SKM-1 (cell line): ENCODE measurements around the gene FAM111A.
"Not testable (repeated sequence)": the region's sequence is repeated elsewhere in the genome, so short reads cannot be mapped to it uniquely, and the experiment has no call there.

Source experiments
- DNase-seq: peaks from one replicate; lab custom pipeline; 2025; ENCODE audit not compliant: unreplicated experiment; lab: John Stamatoyannopoulos, UW

Gene FAM111A

GRCh38 chr11:59142530-59143507 is at the start of gene FAM111A:
Gene FAM111A, plus strand, starts transcription at chr11:59142856. Its CDS starts 6,017 bp downstream, at chr11:59148873.
- DNase-seq: peak; percentile 66

- DNase-seq: not testable (repeated sequence)
Measured at GRCh38 chr11:59093576-59093975, 49.1 kb upstream of the FAM111A start.

- DNase-seq: not testable (repeated sequence)
Measured at GRCh38 chr11:59095225-59095624, 47.4 kb upstream of the FAM111A start.

GRCh38 chr11:59095972-59096575 is 46.6 kb upstream of the FAM111A start:
- DNase-seq: not testable (repeated sequence)

- peak; percentile 11 for DNase-seq
Measured at GRCh38 chr11:59097113-59097708, 45.4 kb upstream of the FAM111A start.

GRCh38 chr11:59097938-59098337 is 44.7 kb upstream of the FAM111A start:
- DNase-seq: not testable (repeated sequence)

GRCh38 chr11:59102259-59102765 is 40.3 kb upstream of the FAM111A start:
- DNase-seq: no peak

GRCh38 chr11:59106363-59107336 is 36.0 kb upstream of the FAM111A start, which contains the start of gene FAM111B:
Gene FAM111B, plus strand, starts transcription at chr11:59107237. Its CDS starts 2,389 bp downstream, at chr11:59109626.
- DNase-seq: no peak

- not testable (repeated sequence) for DNase-seq
Measured at GRCh38 chr11:59107721-59108120, 34.9 kb upstream of the FAM111A start.

GRCh38 chr11:59112494-59112893 is 30.2 kb upstream of the FAM111A start:
- DNase-seq: no peak

GRCh38 chr11:59114344-59114743 is 28.3 kb upstream of the FAM111A start:
- DNase-seq: no peak

- DNase-seq: no peak
Measured at GRCh38 chr11:59115553-59115952, 27.1 kb upstream of the FAM111A start.

- DNase-seq: no peak
Measured at GRCh38 chr11:59117774-59118173, 24.9 kb upstream of the FAM111A start.

GRCh38 chr11:59119826-59120225 is 22.8 kb upstream of the FAM111A start:
- no peak for DNase-seq

- peak; percentile 58 for DNase-seq
Measured at GRCh38 chr11:59135648-59136461, 6.8 kb upstream of the FAM111A start.

GRCh38 chr11:59136551-59136950 is 6.1 kb upstream of the FAM111A start:
- DNase-seq: not testable (repeated sequence)

- no peak for DNase-seq
Measured at GRCh38 chr11:59137190-59137589, 5.5 kb upstream of the FAM111A start.

- DNase-seq: no peak
Measured at GRCh38 chr11:59138643-59139042, 4.0 kb upstream of the FAM111A start.

GRCh38 chr11:59141191-59141590 is 1.5 kb upstream of the FAM111A start:
- DNase-seq: no peak
